Esophagus muscularis mucosa (tissue), 3 donors: Measurements from ENCODE around the gene ADAMTS9.

Experiments
- EP300 ChIP-seq: sonication (generic); formaldehyde crosslinking; IDR thresholded peaks from one replicate; pipeline ENCODE4 v1.6.1; 2017; ENCODE audit warnings: antibody characterized with exemption
- POLR2AphosphoS5 ChIP-seq, 2 donors: sonication (generic); formaldehyde crosslinking; IDR thresholded peaks; one replicate each; pipeline ENCODE4 v1.6.1; 2017; ENCODE audit warnings: antibody characterized with exemption in 2 of 2

DNA sequence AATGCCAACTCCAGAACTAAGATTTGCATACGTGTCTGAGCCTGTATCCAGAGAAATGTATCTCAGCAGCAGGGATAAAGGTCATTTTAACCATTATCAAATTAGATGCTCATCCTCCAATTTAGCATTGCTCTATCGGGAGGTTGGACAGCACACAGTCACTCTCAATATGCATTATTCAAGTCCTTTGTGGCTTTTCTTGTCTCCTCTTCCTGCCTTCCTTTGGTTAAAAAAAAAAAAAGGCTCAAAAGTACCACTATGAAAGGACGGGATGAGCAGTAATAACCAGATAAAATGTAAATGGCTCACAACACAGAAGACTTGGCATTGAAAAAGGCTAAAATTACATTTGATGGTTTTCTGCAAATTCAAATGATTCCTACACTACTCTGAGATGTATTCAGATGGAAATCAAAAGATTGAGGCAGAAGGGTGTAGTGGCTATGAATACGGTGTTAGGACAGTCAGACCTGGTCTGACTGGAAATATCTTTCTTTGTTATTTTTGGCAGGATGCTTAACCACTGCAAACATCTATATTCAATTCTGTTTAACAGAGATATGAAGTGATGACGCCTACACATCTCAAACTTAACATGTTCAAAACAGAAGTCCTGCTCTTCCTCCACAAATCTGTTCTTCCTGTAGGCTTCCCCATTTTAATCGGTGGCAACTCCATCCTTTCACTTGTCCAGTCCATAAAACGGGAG, 109.6 kb downstream of the ADAMTS9 start:
- TF ChIP-seq EP300 (no peak), POLR2AphosphoS5 (IDR thresholded peaks at IDR 0.05) (no peak)
